GM18907 (cell line): Measurements from ENCODE around the gene CNN1.
"Not testable (repeated sequence)": the region's sequence is repeated elsewhere in the genome, so short reads cannot be mapped to it uniquely, and the experiment has no call there.

Experiments
- ATAC-seq: cut with Tn5 transposase; IDR thresholded peaks from one replicate; pipeline ENCODE4 v1.9.1; 2021; ENCODE audit warnings: mild to moderate bottlenecking, moderate library complexity; ENCODE audit not compliant: unreplicated experiment

The CNN1 gene

GRCh38 chr19:11563532-11563931 is 24.9 kb downstream of the CNN1 start:
- no peak for ATAC-seq

- ATAC-seq, result not testable (repeated sequence)
These were observed 25.6 kb downstream of the CNN1 start for GRCh38 chr19:11564082-11564807.

GRCh38 chr19:11565649-11565980 is 27.0 kb downstream of the CNN1 start:
- not testable (repeated sequence) for ATAC-seq

GRCh38 chr19:11566164-11566563 is 27.5 kb downstream of the CNN1 start:
- ATAC-seq, result no peak

- no peak for ATAC-seq
These were observed 31.4 kb downstream of the CNN1 start for GRCh38 chr19:11570039-11570462.

- ATAC-seq, result not testable (repeated sequence)
These were observed 34.7 kb downstream of the CNN1 start for GRCh38 chr19:11573354-11573753.

- not testable (repeated sequence) for ATAC-seq
These were observed 35.1 kb downstream of the CNN1 start for GRCh38 chr19:11573763-11574162.

- no peak for ATAC-seq
These were observed 36.0 kb downstream of the CNN1 start for GRCh38 chr19:11574689-11575088.

- no peak for ATAC-seq
These were observed 37.6 kb downstream of the CNN1 start for GRCh38 chr19:11576227-11576626.

GRCh38 chr19:11577451-11578257 is 39.0 kb downstream of the CNN1 start, which contains the start of gene ACP5:
Gene ACP5 (minus strand): TSS chr19:11577645. CDS start chr19:11577317, 328 bp downstream.
- ATAC-seq, result no peak

- ATAC-seq, result no peak
These were observed 39.8 kb downstream of the CNN1 start for GRCh38 chr19:11578258-11579142.

GRCh38 chr19:11580116-11580515 is 41.5 kb downstream of the CNN1 start:
- ATAC-seq, result no peak

- ATAC-seq, result peak; percentile 73
These were observed 43.1 kb downstream of the CNN1 start for GRCh38 chr19:11581740-11582139.

- ATAC-seq, result no peak
These were observed 47.7 kb downstream of the CNN1 start for GRCh38 chr19:11586331-11586730.

- no peak for ATAC-seq
These were observed 48.8 kb downstream of the CNN1 start for GRCh38 chr19:11587302-11587974.

GRCh38 chr19:11587975-11588631 is 49.5 kb downstream of the CNN1 start:
- ATAC-seq, result no peak

- no peak for ATAC-seq
These were observed 55.4 kb downstream of the CNN1 start for GRCh38 chr19:11594084-11594483.

GRCh38 chr19:11596156-11596555 is 57.5 kb downstream of the CNN1 start:
- no peak for ATAC-seq

- peak; percentile 95 for ATAC-seq
These were observed 58.8 kb downstream of the CNN1 start, which contains the start of gene ZNF627 for GRCh38 chr19:11597202-11598102. Gene ZNF627 (plus strand): TSS chr19:11597483. CDS start chr19:11597628, 145 bp downstream.
